Endothelial cell of umbilical vein (primary cell): ENCODE measurements around the gene RGS10. TPM values are rescaled to one million over a fixed set of nuclear protein-coding genes. Genes with fewer than 3 reads are reported as not detected.

Source experiments
- BruUV-seq: library from RNA; stranded (reverse); fragments of 400-500 nt; replicated peaks from 2 replicates; lab custom pipeline; 2021; lab: Mats Ljungman, UMichigan
- CTCF ChIA-PET: fragments of 300-600, 350-600 bp; sonication (Branson Sonifier 250); formaldehyde crosslinking; loops from one replicate; lab custom pipeline; 2021; ENCODE audit warnings: antibody characterized with exemption, inconsistent platforms; lab: Charles Lee
- POLR2A ChIA-PET: fragments of 300-600, 350-600 bp; sonication (Branson Sonifier 250); formaldehyde crosslinking; loops from one replicate; lab custom pipeline; 2021; ENCODE audit warnings: antibody characterized with exemption, inconsistent platforms; lab: Charles Lee
- DNase-seq: peaks from one replicate; pipeline ENCODE4 v3.0.0-alpha.2; 2011; ENCODE audit warnings: low read depth, low spot score
- FAIRE-seq: peaks from 2 replicates; lab custom pipeline; 2011; peaks lifted over from hg19 to GRCh38; lab: Jason Lieb, UNC
- H2AFZ ChIP-seq: 2 replicates; pipeline ENCODE4 v1.6.0; 2012; ENCODE audit warnings: low read depth, low read length, control low read depth, inconsistent platforms
- H3K27ac ChIP-seq: 2 replicates; pipeline ENCODE4 v1.5.1; 2011; ENCODE audit warnings: low read depth, mild to moderate bottlenecking, control low read depth, low read length, moderate library complexity; ENCODE audit not compliant: insufficient read depth
- H3K27me3 ChIP-seq, 2 experiments: 2 replicates each; pipeline versions ENCODE4 v1.6.0 to v1.6.1; 2011; ENCODE audit warnings: low read length in 2 of 2, mixed read lengths in 1 of 2; ENCODE audit not compliant: control insufficient read depth in 2 of 2, insufficient read depth in 2 of 2
- H3K36me3 ChIP-seq, 2 experiments: 2 replicates in 1 of 2; 3 replicates in 1 of 2; pipeline ENCODE4 v1.5.1; 2011; ENCODE audit warnings: low read length in 2 of 2, mild to moderate bottlenecking in 1 of 2, moderate library complexity in 1 of 2; ENCODE audit not compliant: control insufficient read depth in 2 of 2, insufficient read depth in 2 of 2; ENCODE audit errors: extremely low read depth in 1 of 2
- H3K4me1 ChIP-seq: 3 replicates; pipeline ENCODE4 v1.5.1; 2011; ENCODE audit warnings: mild to moderate bottlenecking, low read length; ENCODE audit not compliant: control insufficient read depth, insufficient read depth; ENCODE audit errors: extremely low read depth
- H3K4me2 ChIP-seq: 2 replicates; pipeline ENCODE4 v1.6.1; 2011; ENCODE audit warnings: low read length, control low read depth, mixed read lengths; ENCODE audit not compliant: insufficient read depth
- H3K4me3 ChIP-seq, 3 experiments: fragments of 200-600 bp in 1 of 3; sonication (generic), shearing (Covaris generic) in 1 of 3; replicated peaks in 1 of 3; 2 replicates each; pipeline ENCODE4 v1.5.1; 2011 to 2016; ENCODE audit warnings: control low read depth in 3 of 3, low read length in 3 of 3, mild to moderate bottlenecking in 2 of 3, inconsistent platforms in 1 of 3, low read depth in 1 of 3, moderate library complexity in 1 of 3; ENCODE audit not compliant: insufficient read depth in 1 of 3
- H3K79me2 ChIP-seq: 2 replicates; pipeline ENCODE4 v1.6.0; 2012; ENCODE audit warnings: low read length, inconsistent platforms; ENCODE audit not compliant: control insufficient read depth, insufficient read depth
- H3K9ac ChIP-seq: replicated peaks from 2 replicates; pipeline ENCODE3; 2011; ENCODE audit warnings: low read length, control low read depth; ENCODE audit not compliant: insufficient read depth; ENCODE audit errors: extremely low read depth
- H3K9me1 ChIP-seq: replicated peaks from 3 replicates; pipeline ENCODE4 v1.6.0; 2011; ENCODE audit warnings: mild to moderate bottlenecking, low read length; ENCODE audit not compliant: control insufficient read depth, insufficient read depth; ENCODE audit errors: extremely low read depth
- H3K9me3 ChIP-seq: replicated peaks from 2 replicates; pipeline ENCODE4 v1.5.1; 2012; ENCODE audit warnings: low read length, inconsistent platforms; ENCODE audit not compliant: control insufficient read depth, insufficient read depth
- H4K20me1 ChIP-seq: replicated peaks from 2 replicates; pipeline ENCODE3; 2011; ENCODE audit warnings: mild to moderate bottlenecking, low read length; ENCODE audit not compliant: control insufficient read depth, insufficient read depth; ENCODE audit errors: extremely low read depth
- POLR2A ChIP-seq: IDR thresholded peaks from 2 replicates; pipeline ENCODE4 v1.6.1; 2012; ENCODE audit warnings: low read depth, mild to moderate bottlenecking, control low read depth, low read length
- POLR2AphosphoS5 ChIP-seq: IDR thresholded peaks from 2 replicates; pipeline ENCODE4 v1.6.1; 2012; ENCODE audit warnings: low read depth, mild to moderate bottlenecking, control low read depth, low read length, moderate library complexity; ENCODE audit not compliant: insufficient read depth
- dilution Hi-C: fragments of 300-500 bp; cut with MboI; formaldehyde crosslinking; loops from one replicate; pipeline ENCODE4 v1.15.0; 2019; ENCODE audit warnings: low sequenced_read_pairs; ENCODE audit not compliant: extremely low pct_ligation_motif_present
- intact Hi-C: fragments of 100-400 bp; cut with micrococcal nuclease; formaldehyde crosslinking; loops from one replicate; pipeline ENCODE4 v1.10.0; 2022
- polyA plus RNA-seq, 4 experiments: library from polyadenylated mRNA; depleted of rRNA in 3 of 4; stranded (reverse) in 3 of 4; unstranded in 1 of 4; fragments of >200 nt; gene quantifications; 2 replicates each; pipeline versions ENCODE4 v1.2.1 to v1.2.3, GENCODE V29; 2011 to 2012; ENCODE audit warnings: missing spikeins in 1 of 4
- total RNA-seq: library from RNA; stranded (reverse); gene quantifications from 2 replicates; pipeline ENCODE4 v1.2.3, GENCODE V29; 2021

Gene RGS10
- total and polyA plus RNA-seq, 2 donors (not counting 3 experiments of a cell fraction or from before 2014, with no cell fraction given): 7.8 to 22.4 TPM

GRCh38 chr10:119498889-119499676, 43.4 kb downstream of the RGS10 start:
- H3K4me1 ChIP-seq: no peaks in the 10 kb centered on the region
- H3K9me3 ChIP-seq: no peaks in the 10 kb centered on the region
- ChIA-PET POLR2A (no interaction called here), CTCF (interaction anchor here (1.3 to 2.7 kb wide), 3 partner anchors 10 to 44 kb away, joined by 4 to 17 read pairs (median 5); partner anchors contain the start of gene RGS10)
- no peak overlapping the region for H3K27ac ChIP-seq
- no peak overlapping the region for H3K9ac ChIP-seq
- intact Hi-C loops: no loop called here
- H2AFZ ChIP-seq: no peak overlapping the region
- H3K79me2 ChIP-seq: no peaks in the 10 kb centered on the region
- dilution Hi-C loops: no loop called here
- FAIRE-seq (no peak), DNase-seq (no peak)
- BruUV-seq: no TSS peak
- no peaks in the 10 kb centered on the region for H3K9me1 ChIP-seq
- no peaks in the 10 kb centered on the region for H3K27me3 ChIP-seq
- H4K20me1 ChIP-seq: no peaks in the 10 kb centered on the region
- no peak overlapping the region for H3K4me2 ChIP-seq
- TF ChIP-seq POLR2AphosphoS5: no peak
- H3K36me3 ChIP-seq: no peaks in the 10 kb centered on the region
- no peak overlapping the region for H3K4me3 ChIP-seq

GRCh38 chr10:119497243-119497642, 45.3 kb downstream of the RGS10 start:
- FAIRE-seq: no peak
- Histone ChIP-seq H3K9me1 (no peaks in the 10 kb centered on the region), H3K79me2 (no peaks in the 10 kb centered on the region), H3K4me2 (no peak overlapping the region), H3K27ac (no peak overlapping the region), H3K9ac (no peak overlapping the region), H3K27me3 (no peaks in the 10 kb centered on the region), H2AFZ (no peak overlapping the region), H3K36me3 (no peaks in the 10 kb centered on the region), H3K9me3 (no peaks in the 10 kb centered on the region), H4K20me1 (no peaks in the 10 kb centered on the region), H3K4me3 (no peak overlapping the region), H3K4me1 (no peaks in the 10 kb centered on the region)
- BruUV-seq: no TSS peak
- ChIA-PET POLR2A (no interaction called here), CTCF (no interaction called here)
- no peak for DNase-seq
- dilution Hi-C loops (no loop called here), intact Hi-C loops (no loop called here)
- no peak for TF ChIP-seq POLR2A
